SH-SY5Y (cell line): ENCODE results near the gene MAD2L1BP.

Experiments used
- GATA2 ChIP-seq: IDR thresholded peaks from 2 replicates; pipeline ENCODE4 v1.6.1; 2011; ENCODE audit warnings: mild to moderate bottlenecking, low read depth, low read length
- GATA3 ChIP-seq: IDR thresholded peaks from 2 replicates; pipeline ENCODE4 v1.6.1; 2011; ENCODE audit warnings: low read depth, mild to moderate bottlenecking, low read length, moderate library complexity

GRCh38 chr6:43604174-43604573 lies 31.5 kb upstream of the MAD2L1BP start:
- TF ChIP-seq GATA3 (no peak), GATA2 (no peak)
